Type B pancreatic cell (in vitro differentiated cells): ENCODE results near the gene ADAP1. TPM values are rescaled to one million over a fixed set of nuclear protein-coding genes. Genes with fewer than 3 reads are reported as not detected.

Experiments used
- DNase-seq: peaks from one replicate; pipeline ENCODE4 v3.0.0; 2021; ENCODE audit warnings: mixed read lengths; ENCODE audit not compliant: unreplicated experiment; ENCODE audit errors: extremely low spot score
- H3K27ac Mint-ChIP-seq: 2 replicates; pipeline ENCODE4 v1.8.0; 2021; ENCODE audit warnings: mild to moderate bottlenecking, mixed read lengths
- H3K27me3 Mint-ChIP-seq: 2 replicates; pipeline ENCODE4 v1.8.0; 2021; ENCODE audit warnings: mixed read lengths
- H3K36me3 Mint-ChIP-seq: 2 replicates; pipeline ENCODE4 v1.8.0; 2021; ENCODE audit warnings: mixed read lengths
- H3K4me1 Mint-ChIP-seq: one replicate; pipeline ENCODE4 v1.8.0; 2021; ENCODE audit warnings: mixed read lengths; ENCODE audit not compliant: unreplicated experiment
- H3K4me3 Mint-ChIP-seq: 2 replicates; pipeline ENCODE4 v1.8.0; 2021; ENCODE audit warnings: mild to moderate bottlenecking, mixed read lengths
- H3K9me3 Mint-ChIP-seq: 2 replicates; pipeline ENCODE4 v1.8.0; 2021; ENCODE audit warnings: mixed read lengths
- total RNA-seq: library from RNA; stranded (reverse); gene quantifications from 2 replicates; pipeline ENCODE4 v1.2.1, GENCODE V29; 2021; ENCODE audit warnings: low replicate concordance
- TF ChIP-seq, protein P1 (sequence below): fragments of 200-600 bp; sonication (generic); conservative IDR thresholded peaks from 2 replicates; pipeline ENCODE4 v1.5.0; 2021; ENCODE audit warnings: antibody characterized with exemption, mild to moderate bottlenecking

ADAP1 gene
- total RNA-seq, 1 donor from 2014 or later, result 15.7 TPM

DNA sequence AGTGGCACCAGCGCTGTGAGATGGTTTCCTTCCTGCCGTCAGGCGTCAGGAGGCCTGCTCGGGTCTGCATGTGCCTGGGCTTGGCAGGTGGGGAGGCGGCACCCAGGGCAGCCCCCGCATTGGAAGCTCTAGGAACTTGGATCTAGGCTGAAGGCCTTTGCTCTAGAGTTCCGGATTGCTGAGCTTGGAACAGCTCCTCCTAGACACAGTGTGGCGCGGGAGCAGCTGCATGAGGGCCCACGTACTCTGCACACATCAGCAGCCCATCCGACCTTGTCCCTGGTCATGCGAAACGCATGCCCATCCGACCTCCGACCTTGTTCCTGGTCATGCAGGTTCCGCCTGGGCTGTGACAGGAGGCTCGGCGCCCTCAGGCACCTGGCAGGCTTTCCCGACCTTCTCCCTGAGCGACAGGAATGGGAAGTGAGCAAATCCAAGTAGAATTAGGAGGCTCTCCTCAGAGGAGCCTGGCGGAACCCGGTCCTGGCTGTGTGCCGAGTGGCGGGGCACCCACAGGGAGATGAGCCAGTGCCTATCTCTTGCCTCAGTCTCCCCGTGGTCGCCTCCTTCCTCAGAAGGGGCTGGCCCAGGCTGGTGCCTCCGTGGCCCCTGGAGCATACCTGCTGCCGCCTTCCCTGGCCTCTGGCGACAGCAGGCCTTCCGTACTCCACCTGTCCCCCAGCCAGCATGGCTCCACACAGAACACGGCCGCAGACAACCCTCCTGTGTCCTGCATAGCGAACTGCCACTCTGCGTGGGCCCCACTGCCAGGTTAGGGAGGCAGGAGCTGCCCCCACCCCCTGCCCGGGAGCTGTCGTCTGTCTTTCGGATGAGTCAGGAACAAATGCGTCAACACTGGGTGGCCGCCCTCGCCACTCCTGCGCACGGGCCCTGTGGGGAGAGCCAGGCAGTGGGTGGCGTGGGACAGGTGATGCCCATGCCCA, 66.1 kb downstream of the ADAP1 start:
- H3K27ac Mint-ChIP-seq, result no peak overlapping the region

DNA sequence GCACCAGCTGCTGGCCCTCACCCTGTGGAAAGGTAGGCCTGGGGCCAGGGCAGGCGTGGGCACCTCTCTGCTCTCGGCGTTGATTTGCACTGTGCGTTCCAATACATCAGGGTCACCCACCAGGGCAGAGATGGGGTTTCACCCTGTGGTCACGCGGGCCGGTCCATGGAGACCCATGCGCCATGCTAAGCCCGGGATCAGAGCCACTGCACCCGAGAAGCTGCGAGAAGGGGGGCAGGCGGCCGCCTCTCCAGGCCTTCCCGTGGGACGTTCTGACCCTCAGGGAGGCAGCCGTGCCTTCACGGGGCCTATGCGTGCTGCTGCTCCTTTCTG, 67.0 kb downstream of the ADAP1 start:
- peaks cover 11% of the 10 kb centered on the region for H3K4me1 Mint-ChIP-seq
- H3K4me3 Mint-ChIP-seq, result no peak overlapping the region
- H3K27me3 Mint-ChIP-seq, result no peaks in the 10 kb centered on the region
- no peak for DNase-seq
- peaks cover 2% of the 10 kb centered on the region for H3K36me3 Mint-ChIP-seq
- H3K9me3 Mint-ChIP-seq, result no peaks in the 10 kb centered on the region
- no peak overlapping the region for H3K27ac Mint-ChIP-seq
- TF ChIP-seq, protein P1, sequence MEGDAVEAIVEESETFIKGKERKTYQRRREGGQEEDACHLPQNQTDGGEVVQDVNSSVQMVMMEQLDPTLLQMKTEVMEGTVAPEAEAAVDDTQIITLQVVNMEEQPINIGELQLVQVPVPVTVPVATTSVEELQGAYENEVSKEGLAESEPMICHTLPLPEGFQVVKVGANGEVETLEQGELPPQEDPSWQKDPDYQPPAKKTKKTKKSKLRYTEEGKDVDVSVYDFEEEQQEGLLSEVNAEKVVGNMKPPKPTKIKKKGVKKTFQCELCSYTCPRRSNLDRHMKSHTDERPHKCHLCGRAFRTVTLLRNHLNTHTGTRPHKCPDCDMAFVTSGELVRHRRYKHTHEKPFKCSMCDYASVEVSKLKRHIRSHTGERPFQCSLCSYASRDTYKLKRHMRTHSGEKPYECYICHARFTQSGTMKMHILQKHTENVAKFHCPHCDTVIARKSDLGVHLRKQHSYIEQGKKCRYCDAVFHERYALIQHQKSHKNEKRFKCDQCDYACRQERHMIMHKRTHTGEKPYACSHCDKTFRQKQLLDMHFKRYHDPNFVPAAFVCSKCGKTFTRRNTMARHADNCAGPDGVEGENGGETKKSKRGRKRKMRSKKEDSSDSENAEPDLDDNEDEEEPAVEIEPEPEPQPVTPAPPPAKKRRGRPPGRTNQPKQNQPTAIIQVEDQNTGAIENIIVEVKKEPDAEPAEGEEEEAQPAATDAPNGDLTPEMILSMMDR, result no peak

More for the DNA sequence above, 66.1 kb downstream of the ADAP1 start:
- no peak overlapping the region for H3K4me3 Mint-ChIP-seq
- TF ChIP-seq, protein P1, result no peak
- peaks cover 4% of the 10 kb centered on the region for H3K4me1 Mint-ChIP-seq
- no peak for DNase-seq
- H3K36me3 Mint-ChIP-seq, result peaks cover 5% of the 10 kb centered on the region
- no peaks in the 10 kb centered on the region for H3K27me3 Mint-ChIP-seq
- H3K9me3 Mint-ChIP-seq, result no peaks in the 10 kb centered on the region

DNA sequence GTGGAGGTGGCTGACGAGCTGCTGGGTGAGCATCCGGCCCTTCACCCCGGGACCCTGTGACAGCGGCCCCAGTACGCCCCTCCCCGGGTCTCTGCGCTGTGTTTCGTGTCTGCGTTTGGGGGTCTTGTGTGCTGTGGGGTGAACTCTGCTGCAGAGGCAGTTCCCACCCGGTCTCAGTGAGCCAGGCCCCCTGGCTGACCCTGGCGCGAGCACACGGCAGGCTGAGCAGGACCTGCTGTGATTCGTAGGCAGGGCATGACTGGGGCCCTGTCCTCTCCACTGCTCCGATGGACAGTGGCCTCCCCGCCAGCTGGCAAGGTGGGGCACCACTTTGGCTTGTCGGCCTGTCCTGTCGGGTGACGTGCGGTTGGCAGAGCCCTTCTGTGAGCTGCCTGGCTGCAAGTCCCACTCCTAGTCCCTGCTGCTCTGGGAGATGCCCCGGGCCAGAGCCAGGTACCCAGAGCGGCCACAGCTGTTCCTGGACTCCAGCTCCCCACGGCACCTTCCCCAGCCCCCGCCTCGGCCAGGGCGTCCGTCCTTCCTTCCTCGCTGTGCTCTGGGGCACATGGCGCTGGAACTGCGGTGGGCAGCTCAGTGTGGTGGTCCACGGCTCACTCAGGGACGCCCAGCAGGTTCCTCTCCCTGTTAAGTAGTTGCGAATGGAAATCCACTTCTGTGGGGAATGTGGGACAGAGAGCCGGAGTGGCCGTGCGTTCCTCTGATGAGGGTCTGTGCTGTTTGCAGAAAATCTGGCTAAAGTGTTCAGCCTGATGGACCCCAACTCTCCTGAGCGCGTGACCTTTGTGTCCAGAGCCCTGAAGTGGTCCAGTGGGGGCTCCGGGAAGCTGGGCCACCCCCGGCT, 67.6 kb downstream of the ADAP1 start:
- Mint-ChIP-seq H3K27ac (no peak overlapping the region), H3K4me3 (no peak overlapping the region), H3K9me3 (no peaks in the 10 kb centered on the region), H3K36me3 (peaks cover 3% of the 10 kb centered on the region), H3K4me1 (peaks cover 11% of the 10 kb centered on the region), H3K27me3 (no peaks in the 10 kb centered on the region)
- DNase-seq, result no peak
- TF ChIP-seq, protein P1, result no peak

DNA sequence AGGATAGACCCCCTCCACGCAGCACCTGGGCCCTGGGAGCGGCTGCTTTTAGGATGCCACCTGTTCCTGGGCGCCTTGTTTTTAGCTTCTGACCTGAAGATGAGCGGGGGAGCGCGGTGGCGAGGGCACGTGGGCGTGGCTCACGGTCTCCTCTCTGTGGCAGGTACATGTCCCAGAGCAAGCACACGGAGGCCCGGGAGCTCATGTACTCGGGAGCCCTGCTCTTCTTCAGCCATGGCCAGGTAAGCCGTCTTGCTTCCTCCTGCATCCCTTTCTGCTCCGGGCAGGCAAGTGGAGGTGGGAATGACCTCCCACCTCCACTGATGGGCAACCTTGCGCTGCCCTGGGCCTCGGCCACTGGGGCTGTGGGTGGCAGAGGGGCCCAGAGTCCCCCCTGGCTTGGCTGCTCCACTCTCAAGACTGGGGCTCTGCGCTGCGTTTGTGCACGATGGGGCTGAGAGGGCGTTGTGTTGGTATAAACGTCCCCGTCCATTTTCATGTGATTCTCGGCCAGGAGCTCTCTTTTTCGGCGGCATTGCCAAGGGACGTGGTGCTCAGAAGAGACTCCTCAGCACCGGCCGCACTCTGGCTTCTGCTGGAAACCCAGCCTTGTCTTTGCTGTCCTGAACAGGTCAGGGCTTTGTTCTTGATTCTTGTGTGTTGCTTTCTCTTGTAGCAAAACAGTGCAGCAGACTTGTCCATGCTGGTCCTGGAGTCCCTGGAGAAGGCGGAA, 68.4 kb downstream of the ADAP1 start:
- no peak for DNase-seq
- H3K9me3 Mint-ChIP-seq, result no peaks in the 10 kb centered on the region
- TF ChIP-seq, protein P1, result no peak
- peaks cover 11% of the 10 kb centered on the region for H3K4me1 Mint-ChIP-seq
- peaks cover 5% of the 10 kb centered on the region for H3K36me3 Mint-ChIP-seq
- no peak overlapping the region for H3K27ac Mint-ChIP-seq
- H3K27me3 Mint-ChIP-seq, result no peaks in the 10 kb centered on the region
- no peak overlapping the region for H3K4me3 Mint-ChIP-seq

DNA sequence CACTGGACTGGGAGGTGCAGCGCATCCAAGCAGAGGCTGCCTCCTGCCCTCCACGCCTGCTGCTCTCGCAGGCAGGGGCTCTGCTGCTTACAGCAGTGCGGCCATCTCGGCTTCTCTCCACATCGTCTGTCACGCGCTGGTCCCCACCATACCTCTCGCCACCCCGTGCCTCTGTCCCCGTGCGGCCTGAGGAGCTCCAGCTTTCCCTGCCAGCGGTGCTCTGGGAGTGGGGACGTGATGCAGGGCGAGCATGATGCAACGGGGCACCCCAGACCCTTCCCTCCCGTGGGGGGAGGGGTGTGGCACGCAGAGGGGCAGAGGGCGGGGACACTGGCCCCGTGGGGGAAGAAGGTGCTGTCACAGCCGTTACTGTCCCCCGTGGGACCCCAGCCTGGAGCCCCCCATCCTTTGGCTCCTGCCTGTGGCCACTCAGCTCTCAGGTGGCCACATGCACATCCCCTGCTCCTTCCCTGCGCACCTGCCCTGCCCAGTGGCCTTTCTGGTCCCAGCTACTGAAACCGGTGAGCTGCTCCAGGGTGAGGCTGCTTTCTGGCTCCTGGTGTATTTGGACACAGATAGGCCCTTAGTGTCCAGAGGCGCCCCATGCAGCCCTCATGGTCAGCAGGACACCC, 69.1 kb downstream of the ADAP1 start:
- DNase-seq, result no peak
- no peaks in the 10 kb centered on the region for H3K27me3 Mint-ChIP-seq
- H3K4me3 Mint-ChIP-seq, result no peak overlapping the region
- H3K27ac Mint-ChIP-seq, result no peak overlapping the region
- peaks cover 11% of the 10 kb centered on the region for H3K4me1 Mint-ChIP-seq
- TF ChIP-seq, protein P1, result no peak
- peaks cover 5% of the 10 kb centered on the region for H3K36me3 Mint-ChIP-seq
- H3K9me3 Mint-ChIP-seq, result no peaks in the 10 kb centered on the region
